ENCODE measurements around the gene EPHA6.

EPHA6 gene

DNA sequence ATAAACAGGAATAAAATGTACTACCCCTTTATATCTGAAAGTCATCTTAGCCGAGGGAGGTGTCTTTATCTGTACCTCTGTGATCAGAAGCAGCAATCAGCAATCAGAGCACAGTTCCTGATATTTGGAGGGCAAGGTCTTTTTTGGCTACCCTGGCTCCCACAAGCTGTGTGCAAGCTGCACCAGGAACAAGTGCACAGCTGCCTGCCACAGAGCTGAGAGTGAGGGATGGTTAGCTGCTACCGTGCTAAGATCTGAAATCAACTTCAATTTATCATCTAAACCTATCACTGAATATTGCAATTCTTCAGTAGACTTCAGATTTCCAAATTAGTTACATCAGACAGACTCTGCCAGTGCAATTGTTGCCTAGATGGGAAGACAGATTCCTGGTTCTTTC, 545.6 kb downstream of the EPHA6 start:
- H3K4me1 ChIP-seq (ENCODE audit: insufficient read depth, low read length) = peaks cover 16% of the 10 kb centered on the region
- no peak overlapping the region for H3K9ac ChIP-seq (ENCODE audit: low read depth, low read length)
- no peaks in the 10 kb centered on the region for H3K36me3 ChIP-seq (ENCODE audit: insufficient read depth, low read length)
- H3K4me3 ChIP-seq (ENCODE audit: low read length) = no peak overlapping the region
- H3K9me3 ChIP-seq (ENCODE audit: insufficient read depth, low read depth, low read length) = no peaks in the 10 kb centered on the region
- 90% methylated on average over 2 of the region's 2 CpGs for WGBS
- H3K27me3 ChIP-seq (ENCODE audit: insufficient read depth, low read length) = no peaks in the 10 kb centered on the region
- H3K27ac ChIP-seq (ENCODE audit: low read depth, low read length) = no peak overlapping the region

DNA sequence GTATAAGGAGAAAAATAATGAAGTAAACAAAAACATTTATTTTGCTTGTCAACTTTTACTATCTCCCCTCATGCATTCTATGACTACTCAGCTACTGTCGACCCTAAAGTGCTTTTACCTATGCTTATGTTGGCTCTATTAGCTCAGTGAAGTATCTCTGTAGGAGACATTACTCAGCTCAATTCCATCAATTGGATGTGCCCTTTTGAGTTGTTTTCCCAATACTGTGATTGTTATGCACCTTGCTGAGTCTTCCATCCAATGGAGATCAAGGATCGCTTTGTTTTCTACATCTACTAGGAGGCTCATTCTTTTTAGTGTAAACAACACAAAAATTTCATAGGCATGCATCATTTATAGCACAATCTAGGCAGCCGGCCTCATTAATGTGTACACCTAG, 546.4 kb downstream of the EPHA6 start:
- H3K27me3 ChIP-seq (ENCODE audit: insufficient read depth, low read length) = no peaks in the 10 kb centered on the region
- no peaks in the 10 kb centered on the region for H3K9me3 ChIP-seq (ENCODE audit: insufficient read depth, low read depth, low read length)
- H3K36me3 ChIP-seq (ENCODE audit: insufficient read depth, low read length) = no peaks in the 10 kb centered on the region
- H3K4me1 ChIP-seq (ENCODE audit: insufficient read depth, low read length) = peaks cover 16% of the 10 kb centered on the region
- H3K27ac ChIP-seq (ENCODE audit: low read depth, low read length) = no peak overlapping the region
- no peak overlapping the region for H3K9ac ChIP-seq (ENCODE audit: low read depth, low read length)
- no peak overlapping the region for H3K4me3 ChIP-seq (ENCODE audit: low read length)
- 69% methylated on average over 3 of the region's 3 CpGs for WGBS

DNA sequence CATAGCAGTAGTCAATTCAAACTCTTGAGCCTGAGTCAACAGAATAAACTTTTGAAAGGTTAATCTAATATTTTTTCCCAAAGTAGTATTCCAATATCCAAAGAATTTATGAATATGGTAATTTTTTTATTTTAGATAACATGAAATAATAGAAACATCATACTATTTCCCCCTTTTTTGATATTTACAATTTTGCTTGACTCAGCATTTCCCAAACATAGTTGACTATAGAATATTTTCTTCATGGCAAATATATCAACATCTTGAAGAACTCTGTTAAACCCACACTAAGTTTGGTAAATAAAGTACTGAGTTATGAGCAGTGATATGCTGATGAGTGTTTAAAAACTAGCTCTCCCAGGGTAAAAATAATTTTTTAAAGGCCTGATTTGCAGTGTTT, 570.2 kb downstream of the EPHA6 start:
- no peaks in the 10 kb centered on the region for H3K36me3 ChIP-seq (ENCODE audit: insufficient read depth, low read length)
- H3K27ac ChIP-seq (ENCODE audit: low read depth, low read length) = no peak overlapping the region

DNA sequence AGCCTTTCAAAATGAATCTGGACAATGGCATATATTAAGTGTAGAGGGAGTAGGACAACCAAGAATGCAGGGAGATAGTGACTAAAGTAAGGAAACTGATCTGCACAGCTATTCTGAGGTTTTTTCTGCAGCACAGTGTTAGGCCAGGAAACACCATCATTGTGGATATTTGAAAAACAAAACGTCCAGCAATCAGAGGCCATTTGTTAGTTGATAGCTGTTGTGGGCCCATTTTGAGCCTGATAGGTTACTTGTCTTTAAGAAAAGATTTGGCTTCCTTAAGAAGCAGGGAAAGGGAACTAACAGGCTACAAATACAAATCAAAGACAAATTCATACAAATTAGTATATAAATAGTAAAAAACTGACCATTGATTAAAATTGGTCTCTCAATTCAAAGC, 574.4 kb downstream of the EPHA6 start:
- Histone ChIP-seq H3K9ac (ENCODE audit: low read depth, low read length) (no peak overlapping the region), H3K4me1 (ENCODE audit: insufficient read depth, low read length) (peaks cover 14% of the 10 kb centered on the region), H3K27ac (ENCODE audit: low read depth, low read length) (no peak overlapping the region), H3K4me3 (ENCODE audit: low read length) (no peak overlapping the region), H3K9me3 (ENCODE audit: insufficient read depth, low read depth, low read length) (peaks cover 23% of the 10 kb centered on the region), H3K27me3 (ENCODE audit: insufficient read depth, low read length) (no peaks in the 10 kb centered on the region), H3K36me3 (ENCODE audit: insufficient read depth, low read length) (no peaks in the 10 kb centered on the region)
- 63% methylated on average over 1 of the region's 1 CpG for WGBS

More for the DNA sequence above, 570.2 kb downstream of the EPHA6 start:
- no peak overlapping the region for H3K9ac ChIP-seq (ENCODE audit: low read depth, low read length)
- no peak overlapping the region for H3K4me3 ChIP-seq (ENCODE audit: low read length)
- no peaks in the 10 kb centered on the region for H3K27me3 ChIP-seq (ENCODE audit: insufficient read depth, low read length)
- H3K4me1 ChIP-seq (ENCODE audit: insufficient read depth, low read length) = peaks cover 8% of the 10 kb centered on the region; the same call in 1 of the 2 replicates
- peaks cover 23% of the 10 kb centered on the region for H3K9me3 ChIP-seq (ENCODE audit: insufficient read depth, low read depth, low read length)

DNA sequence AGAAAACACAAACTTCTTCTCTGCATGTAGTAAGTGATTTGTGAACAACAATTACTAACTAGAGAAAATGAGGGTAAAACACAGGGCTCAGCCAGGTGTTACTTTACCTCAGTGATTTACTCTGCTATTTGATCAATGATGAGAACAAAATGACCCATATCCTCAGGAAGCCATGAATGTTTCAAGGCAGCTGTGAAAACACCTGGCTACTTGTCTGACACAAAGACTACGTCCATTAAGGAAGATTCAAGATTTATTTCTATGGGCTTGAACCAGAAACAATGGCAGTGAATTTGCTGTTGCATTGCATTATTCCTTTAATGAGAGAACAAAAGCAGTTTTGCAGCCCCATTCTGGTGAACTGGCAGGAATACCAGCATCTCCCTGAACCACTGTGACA, 575.5 kb downstream of the EPHA6 start:
- Histone ChIP-seq H3K9me3 (ENCODE audit: insufficient read depth, low read depth, low read length) (peaks cover 23% of the 10 kb centered on the region), H3K4me3 (ENCODE audit: low read length) (no peak overlapping the region), H3K27ac (ENCODE audit: low read depth, low read length) (no peak overlapping the region), H3K36me3 (ENCODE audit: insufficient read depth, low read length) (no peaks in the 10 kb centered on the region), H3K4me1 (ENCODE audit: insufficient read depth, low read length) (peaks cover 14% of the 10 kb centered on the region), H3K9ac (ENCODE audit: low read depth, low read length) (no peak overlapping the region), H3K27me3 (ENCODE audit: insufficient read depth, low read length) (no peaks in the 10 kb centered on the region)
- WGBS = 98% methylated on average over 1 of the region's 1 CpG

DNA sequence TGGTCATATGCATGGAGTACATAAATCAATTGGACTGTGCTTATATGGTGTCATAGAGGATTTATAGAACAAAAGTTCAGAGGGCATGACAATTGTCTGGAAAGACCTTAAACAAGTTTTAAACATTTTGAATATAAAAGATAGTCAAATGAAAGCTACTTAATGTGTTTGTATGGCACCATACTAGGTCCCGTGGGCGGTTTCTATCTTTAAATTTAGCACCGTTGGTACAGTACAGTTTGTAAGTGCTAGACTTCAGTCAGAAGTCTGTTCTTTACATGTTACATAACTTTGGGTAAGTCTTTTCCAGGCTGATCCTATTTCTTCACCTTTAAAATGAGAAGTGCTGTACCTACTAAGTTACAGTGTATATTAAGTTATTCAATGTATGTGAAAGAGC, 576.8 kb downstream of the EPHA6 start:
- Histone ChIP-seq H3K9ac (ENCODE audit: low read depth, low read length) (no peak overlapping the region), H3K27me3 (ENCODE audit: insufficient read depth, low read length) (no peaks in the 10 kb centered on the region), H3K4me1 (ENCODE audit: insufficient read depth, low read length) (peaks cover 14% of the 10 kb centered on the region), H3K9me3 (ENCODE audit: insufficient read depth, low read depth, low read length) (peaks cover 18% of the 10 kb centered on the region), H3K27ac (ENCODE audit: low read depth, low read length) (no peak overlapping the region), H3K36me3 (ENCODE audit: insufficient read depth, low read length) (no peaks in the 10 kb centered on the region), H3K4me3 (ENCODE audit: low read length) (no peak overlapping the region)
- WGBS = 95% methylated on average over 3 of the region's 3 CpGs

DNA sequence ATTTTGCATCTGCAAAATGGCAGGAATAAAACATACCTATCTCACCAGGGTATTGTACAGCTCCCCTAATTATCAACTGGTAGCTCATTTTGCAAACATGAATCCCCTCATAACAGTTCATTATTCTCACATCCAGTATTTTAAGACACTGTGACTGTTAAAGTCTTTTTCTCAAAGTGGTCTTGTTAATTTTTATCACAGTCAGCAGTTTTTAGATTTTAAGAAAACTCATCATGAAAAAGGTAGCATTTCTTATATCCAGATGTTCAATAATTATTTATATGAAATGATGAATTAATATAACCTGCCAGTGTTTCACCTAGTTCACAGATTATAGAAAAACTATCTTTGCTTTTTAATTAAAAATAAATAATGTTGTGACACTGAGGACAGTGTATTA, 595.2 kb downstream of the EPHA6 start:
- H3K9me3 ChIP-seq (ENCODE audit: insufficient read depth, low read depth, low read length) = no peaks in the 10 kb centered on the region
- H3K4me1 ChIP-seq (ENCODE audit: insufficient read depth, low read length) = no peaks in the 10 kb centered on the region
- no peak overlapping the region for H3K27ac ChIP-seq (ENCODE audit: low read depth, low read length)
- no peaks in the 10 kb centered on the region for H3K36me3 ChIP-seq (ENCODE audit: insufficient read depth, low read length)
- no peaks in the 10 kb centered on the region for H3K27me3 ChIP-seq (ENCODE audit: insufficient read depth, low read length)
- no peak overlapping the region for H3K4me3 ChIP-seq (ENCODE audit: low read length)
- no peak overlapping the region for H3K9ac ChIP-seq (ENCODE audit: low read depth, low read length)

DNA sequence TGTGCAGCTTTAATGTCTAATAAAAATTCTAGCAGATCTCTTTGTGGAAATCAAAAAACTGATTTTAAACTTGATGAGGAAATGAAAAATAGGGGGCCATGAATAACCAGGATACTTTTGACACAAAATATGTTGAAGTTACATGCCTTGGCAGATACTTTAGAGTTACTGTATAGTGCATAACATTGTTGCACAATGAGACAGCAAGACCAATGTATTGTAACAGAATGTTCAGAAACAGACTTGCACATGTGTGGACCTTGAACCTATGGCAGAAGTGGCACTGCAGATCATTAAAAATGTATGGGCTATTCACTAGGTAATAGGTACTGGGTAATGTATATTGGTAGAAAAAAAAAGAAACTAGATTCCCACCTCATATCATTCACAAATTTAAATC, 607.2 kb downstream of the EPHA6 start:
- no peak overlapping the region for H3K4me3 ChIP-seq (ENCODE audit: low read length)
- H3K4me1 ChIP-seq (ENCODE audit: insufficient read depth, low read length) = no peaks in the 10 kb centered on the region
- peaks cover 15% of the 10 kb centered on the region; the same call in 1 of the 2 replicates for H3K9me3 ChIP-seq (ENCODE audit: insufficient read depth, low read depth, low read length)
- H3K36me3 ChIP-seq (ENCODE audit: insufficient read depth, low read length) = no peaks in the 10 kb centered on the region
- no peaks in the 10 kb centered on the region for H3K27me3 ChIP-seq (ENCODE audit: insufficient read depth, low read length)
- H3K27ac ChIP-seq (ENCODE audit: low read depth, low read length) = no peak overlapping the region
- no peak overlapping the region for H3K9ac ChIP-seq (ENCODE audit: low read depth, low read length)

DNA sequence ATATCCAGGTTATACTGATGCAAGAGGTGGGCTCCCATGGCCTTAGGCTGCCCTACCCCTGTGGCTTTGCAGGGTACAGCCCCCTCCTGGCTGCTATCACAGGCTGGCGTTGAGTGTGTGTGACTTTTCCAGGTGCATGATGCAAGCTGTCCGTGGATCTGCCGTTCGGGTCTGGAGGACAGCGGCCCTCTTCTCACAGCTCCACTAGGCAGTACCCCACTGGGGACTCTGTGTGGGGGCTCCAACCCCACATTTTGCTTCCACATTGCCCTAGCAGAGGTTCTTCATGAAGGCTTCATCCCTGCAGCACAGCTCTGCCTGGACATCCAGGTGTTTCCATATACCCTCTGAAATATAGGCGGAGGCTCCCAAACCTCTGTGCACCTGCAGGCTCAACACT, 610.6 kb downstream of the EPHA6 start:
- Histone ChIP-seq H3K36me3 (ENCODE audit: insufficient read depth, low read length) (no peaks in the 10 kb centered on the region), H3K27me3 (ENCODE audit: insufficient read depth, low read length) (no peaks in the 10 kb centered on the region), H3K9me3 (ENCODE audit: insufficient read depth, low read depth, low read length) (peaks cover 15% of the 10 kb centered on the region; the same call in 1 of the 2 replicates), H3K4me1 (ENCODE audit: insufficient read depth, low read length) (no peaks in the 10 kb centered on the region), H3K9ac (ENCODE audit: low read depth, low read length) (no peak overlapping the region), H3K27ac (ENCODE audit: low read depth, low read length) (no peak overlapping the region), H3K4me3 (ENCODE audit: low read length) (no peak overlapping the region)
- 96% methylated on average over 6 of the region's 6 CpGs for WGBS

DNA sequence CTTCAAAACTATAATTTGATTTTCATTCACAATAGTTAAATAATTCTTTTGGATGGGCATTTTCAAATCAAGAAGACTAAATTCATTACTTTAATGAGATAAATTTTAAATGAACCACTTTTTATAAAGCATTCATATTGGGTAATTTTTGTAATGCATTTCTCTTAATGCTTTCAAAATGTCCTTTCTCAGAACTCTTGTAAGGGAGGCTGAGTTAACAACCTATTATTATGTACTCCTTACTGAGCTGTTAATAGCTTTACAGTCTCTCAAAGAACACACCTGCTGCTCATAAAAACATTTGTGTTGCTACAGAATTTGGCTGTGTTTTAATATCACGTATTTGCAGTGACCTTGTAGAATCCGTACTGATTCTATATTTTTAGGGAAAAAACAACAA, 616.2 kb downstream of the EPHA6 start:
- Histone ChIP-seq H3K9ac (ENCODE audit: low read depth, low read length) (no peak overlapping the region), H3K9me3 (ENCODE audit: insufficient read depth, low read depth, low read length) (0 out of 2 replicates have a peak, but pooled peaks cover 4% of the 10 kb centered on the region), H3K27me3 (ENCODE audit: insufficient read depth, low read length) (no peaks in the 10 kb centered on the region), H3K27ac (ENCODE audit: low read depth, low read length) (no peak overlapping the region), H3K36me3 (ENCODE audit: insufficient read depth, low read length) (no peaks in the 10 kb centered on the region), H3K4me1 (ENCODE audit: insufficient read depth, low read length) (peaks cover 15% of the 10 kb centered on the region; the same call in 1 of the 2 replicates), H3K4me3 (ENCODE audit: low read length) (no peak overlapping the region)
- WGBS = 83% methylated on average over 2 of the region's 2 CpGs

DNA sequence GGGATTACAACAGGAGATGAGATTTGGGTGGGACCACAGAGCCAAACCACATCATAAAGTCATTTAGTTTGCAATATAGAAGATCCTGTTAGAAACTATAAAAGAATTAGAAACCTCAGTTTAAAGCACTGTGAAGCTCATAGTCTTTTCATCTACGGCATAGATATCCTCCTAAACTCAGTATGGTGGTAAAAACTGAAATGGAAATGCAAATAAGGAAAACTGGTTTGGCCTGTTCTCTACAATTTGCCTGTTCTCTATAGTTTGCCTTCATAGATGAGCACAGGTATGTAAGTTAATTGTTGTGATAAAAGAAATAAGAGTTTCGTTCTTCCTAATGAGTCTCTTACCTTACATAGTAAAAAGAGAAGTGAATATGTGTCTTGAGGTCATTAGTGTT, 618.5 kb downstream of the EPHA6 start:
- Histone ChIP-seq H3K36me3 (ENCODE audit: insufficient read depth, low read length) (no peaks in the 10 kb centered on the region), H3K9me3 (ENCODE audit: insufficient read depth, low read depth, low read length) (no peaks in the 10 kb centered on the region), H3K4me1 (ENCODE audit: insufficient read depth, low read length) (peaks cover 15% of the 10 kb centered on the region; the same call in 1 of the 2 replicates), H3K9ac (ENCODE audit: low read depth, low read length) (no peak overlapping the region), H3K27me3 (ENCODE audit: insufficient read depth, low read length) (no peaks in the 10 kb centered on the region), H3K4me3 (ENCODE audit: low read length) (no peak overlapping the region), H3K27ac (ENCODE audit: low read depth, low read length) (no peak overlapping the region)
- 100% methylated on average over 1 of the region's 2 CpGs for WGBS

DNA sequence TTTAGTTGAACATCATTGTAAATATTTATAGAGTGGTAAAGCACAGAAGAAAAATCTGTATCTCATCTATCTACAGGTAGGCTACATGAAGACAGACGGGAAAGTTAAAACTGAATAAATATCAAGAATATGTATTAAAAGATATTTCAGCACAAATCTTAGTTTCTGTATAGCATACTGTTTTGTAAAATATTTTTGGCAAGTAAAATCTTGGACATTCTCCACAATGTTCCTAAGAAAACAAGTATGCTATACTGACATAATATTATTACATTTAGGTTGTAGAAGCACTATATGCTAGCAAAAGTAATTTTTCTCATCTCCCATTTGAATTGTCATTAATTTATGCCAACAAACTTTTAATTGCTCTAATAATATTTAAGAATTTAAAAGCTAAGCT, 623.7 kb downstream of the EPHA6 start:
- Histone ChIP-seq H3K27ac (ENCODE audit: low read depth, low read length) (no peak overlapping the region), H3K9ac (ENCODE audit: low read depth, low read length) (no peak overlapping the region)

More for the DNA sequence above, 623.7 kb downstream of the EPHA6 start:
- Histone ChIP-seq H3K4me1 (ENCODE audit: insufficient read depth, low read length) (peaks cover 10% of the 10 kb centered on the region), H3K4me3 (ENCODE audit: low read length) (no peak overlapping the region), H3K27me3 (ENCODE audit: insufficient read depth, low read length) (no peaks in the 10 kb centered on the region), H3K36me3 (ENCODE audit: insufficient read depth, low read length) (no peaks in the 10 kb centered on the region), H3K9me3 (ENCODE audit: insufficient read depth, low read depth, low read length) (no peaks in the 10 kb centered on the region)
- no CpG with 5 or more reads among the region's 1 CpG for WGBS

Data from HUES64 (cell line).